HG03095 (cell line): Measurements from ENCODE around the gene TNFAIP3.

Source experiments
- ATAC-seq: cut with Tn5 transposase; IDR thresholded peaks from one replicate; pipeline ENCODE4 v1.9.1; 2021; ENCODE audit warnings: moderate library complexity; ENCODE audit not compliant: unreplicated experiment

TNFAIP3 gene

DNA sequence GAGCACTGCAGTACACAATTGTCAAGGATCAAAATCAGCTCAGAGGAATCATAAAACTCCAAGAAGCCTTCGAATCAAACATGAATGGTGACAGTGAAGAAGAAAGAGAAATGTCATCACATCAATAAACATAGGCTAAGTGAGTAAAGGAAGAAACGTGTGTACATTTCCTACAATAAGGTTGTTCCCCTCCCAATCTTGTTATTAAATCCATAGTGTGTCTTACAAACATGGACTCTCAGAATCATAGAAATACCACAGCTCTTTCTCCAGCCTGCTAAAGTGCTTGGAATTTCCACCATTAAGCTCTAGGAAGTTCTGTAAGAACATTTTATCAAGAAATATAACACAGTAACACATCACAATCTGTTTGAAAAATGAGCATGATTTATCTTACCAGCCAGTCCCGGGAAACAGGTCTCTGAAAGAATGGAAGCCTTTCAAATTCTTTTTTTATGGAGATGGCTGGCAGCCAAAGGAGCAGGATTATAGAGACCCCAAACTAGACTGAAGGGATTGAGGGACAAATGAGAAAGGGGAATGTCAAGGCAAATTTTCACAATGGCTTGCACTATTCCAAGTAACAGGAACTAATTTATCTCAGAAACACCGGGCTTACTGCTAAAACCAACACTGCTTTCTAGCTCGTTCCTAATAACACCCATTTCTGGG is 4.5 kb upstream of the TNFAIP3 start:
- no peak for ATAC-seq

DNA sequence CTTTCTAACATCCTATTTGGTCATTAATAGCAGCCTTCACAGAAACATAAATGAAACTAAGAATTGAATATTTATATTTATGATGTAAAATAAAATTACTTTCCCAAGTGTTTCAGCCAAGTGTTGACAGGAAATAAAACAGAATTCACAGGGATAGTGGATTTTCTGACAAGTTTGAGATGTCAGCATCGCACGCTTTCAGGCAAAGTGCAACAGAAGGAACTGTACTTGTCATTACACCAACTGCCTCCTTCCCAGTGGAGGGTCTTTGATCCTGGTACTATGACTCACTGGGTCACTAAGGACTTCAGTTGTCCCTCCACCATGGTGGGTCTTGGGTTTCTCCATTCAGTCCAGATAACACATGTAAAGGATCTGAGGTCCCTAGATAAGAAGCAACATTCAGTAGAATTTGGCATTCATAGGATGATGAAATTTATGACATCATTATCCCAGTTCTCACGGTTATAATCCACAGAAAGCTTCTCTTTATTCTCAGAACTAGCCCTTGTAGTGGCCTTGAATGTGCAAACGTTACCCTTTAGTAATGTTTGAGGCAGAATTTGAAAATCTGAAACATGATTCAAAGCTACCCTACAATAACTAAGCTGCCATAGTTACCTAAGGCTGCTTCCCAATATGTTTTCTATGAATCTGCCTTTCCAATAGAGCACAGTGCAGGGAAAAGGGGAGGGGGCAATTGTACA is 3.8 kb upstream of the TNFAIP3 start:
- ATAC-seq: no peak

DNA sequence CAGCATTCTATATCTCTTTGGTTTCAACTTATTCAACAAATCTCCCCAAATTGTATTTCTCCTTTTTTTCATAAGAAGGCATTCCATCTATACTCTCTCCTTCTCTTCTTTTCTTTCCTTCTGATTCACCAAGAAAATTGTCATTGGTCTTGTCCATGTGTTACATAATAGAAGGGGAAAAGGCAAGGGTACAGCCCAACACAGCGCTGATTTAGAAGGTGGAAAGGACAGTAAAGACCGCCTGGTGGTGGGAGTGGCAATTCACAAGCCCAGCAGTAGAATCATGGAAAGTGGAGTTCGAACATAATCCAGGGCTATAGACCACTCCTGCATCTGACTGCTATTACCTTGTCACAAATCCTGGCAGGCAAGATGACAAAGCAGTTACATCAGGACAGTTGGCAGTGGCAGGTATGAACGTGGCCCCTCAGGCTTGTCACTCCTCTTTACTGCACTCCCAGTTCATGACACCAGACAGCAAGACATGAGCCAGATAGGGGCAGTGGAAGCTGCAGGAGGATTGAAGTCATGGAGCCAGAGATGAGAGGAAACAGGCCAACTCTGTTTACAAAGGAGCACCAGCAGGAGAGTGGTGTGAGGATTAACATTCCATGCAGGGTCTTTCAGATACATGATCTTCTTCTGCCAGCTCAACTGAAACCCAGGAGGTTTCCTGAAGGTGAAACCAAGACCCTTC is 2.1 kb upstream of the TNFAIP3 start:
- ATAC-seq: no peak

DNA sequence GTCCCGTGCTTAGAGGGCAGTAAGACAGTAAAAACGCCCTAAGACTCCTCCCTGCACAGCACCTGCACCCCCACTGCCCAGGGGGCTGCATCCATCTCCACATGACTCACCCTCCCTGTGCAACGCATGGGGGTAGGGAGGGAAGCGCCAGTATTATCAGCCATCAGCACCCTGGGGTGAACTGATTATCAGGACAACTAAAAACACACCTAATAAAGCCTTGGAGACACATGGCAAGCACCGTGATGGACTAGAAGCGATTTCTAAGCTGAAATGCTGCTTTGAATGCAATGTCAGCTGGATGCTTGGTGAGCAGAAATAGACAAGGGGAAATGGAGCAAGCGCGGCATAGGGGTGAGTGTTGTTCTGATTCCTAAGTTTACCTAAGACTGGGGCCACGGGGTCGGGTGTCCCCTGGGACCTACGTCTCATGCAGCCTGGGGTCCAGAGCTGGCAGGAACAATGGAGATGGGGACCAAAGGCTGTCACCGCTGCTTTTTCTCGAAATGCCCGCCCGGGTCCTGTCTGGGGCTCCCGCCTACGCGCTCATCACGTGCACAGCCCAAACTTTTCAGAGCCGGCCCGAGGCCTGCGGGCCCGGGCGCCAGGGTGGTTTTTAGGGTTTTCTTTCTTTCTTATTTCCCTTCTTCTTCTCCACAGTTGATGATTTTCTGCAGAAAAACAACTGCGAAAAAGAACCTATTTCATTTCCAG is 702 bp upstream of the TNFAIP3 start:
- peak; percentile 19 for ATAC-seq

DNA sequence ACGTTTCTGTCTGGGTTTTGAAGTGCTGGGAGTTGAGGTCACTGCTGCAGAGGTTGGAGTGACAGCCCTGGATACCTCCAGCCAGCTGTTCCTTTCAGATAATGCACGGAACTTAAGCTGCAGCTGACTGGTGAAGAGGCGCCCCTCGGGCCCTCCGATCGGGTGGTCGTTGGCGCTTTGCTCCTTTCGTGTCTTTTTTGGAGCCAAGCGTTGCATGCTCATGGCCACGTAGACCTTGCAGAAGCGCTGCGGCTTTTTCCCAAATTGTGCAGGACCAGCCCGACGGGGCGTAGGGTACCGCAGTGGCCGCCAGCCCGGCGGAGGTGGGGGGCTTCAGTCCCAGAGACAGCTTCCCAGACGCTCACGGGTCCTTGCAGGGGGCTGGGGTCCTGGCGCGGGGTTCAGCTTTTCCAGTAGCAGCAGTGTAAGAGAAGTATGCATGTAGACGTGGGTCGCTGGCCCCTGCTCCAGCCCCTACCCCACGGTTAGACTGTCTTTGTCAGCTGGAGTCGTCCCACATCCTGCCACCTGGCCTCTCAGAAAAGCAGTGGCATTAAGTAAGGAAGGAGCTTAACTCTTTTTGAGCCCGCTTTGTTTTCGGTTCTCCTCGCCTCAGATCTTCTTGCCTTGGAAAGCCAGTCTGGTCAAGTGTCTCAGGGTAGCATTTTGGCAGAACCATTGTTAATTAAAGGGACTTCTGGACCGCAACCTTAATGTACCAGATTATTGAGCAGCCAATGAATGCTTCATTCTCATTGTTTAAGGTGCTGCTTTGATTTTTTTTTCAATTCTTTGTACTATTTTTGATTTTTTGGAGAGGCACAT is 838 bp downstream of the TNFAIP3 start:
- peak; percentile 0 for ATAC-seq

DNA sequence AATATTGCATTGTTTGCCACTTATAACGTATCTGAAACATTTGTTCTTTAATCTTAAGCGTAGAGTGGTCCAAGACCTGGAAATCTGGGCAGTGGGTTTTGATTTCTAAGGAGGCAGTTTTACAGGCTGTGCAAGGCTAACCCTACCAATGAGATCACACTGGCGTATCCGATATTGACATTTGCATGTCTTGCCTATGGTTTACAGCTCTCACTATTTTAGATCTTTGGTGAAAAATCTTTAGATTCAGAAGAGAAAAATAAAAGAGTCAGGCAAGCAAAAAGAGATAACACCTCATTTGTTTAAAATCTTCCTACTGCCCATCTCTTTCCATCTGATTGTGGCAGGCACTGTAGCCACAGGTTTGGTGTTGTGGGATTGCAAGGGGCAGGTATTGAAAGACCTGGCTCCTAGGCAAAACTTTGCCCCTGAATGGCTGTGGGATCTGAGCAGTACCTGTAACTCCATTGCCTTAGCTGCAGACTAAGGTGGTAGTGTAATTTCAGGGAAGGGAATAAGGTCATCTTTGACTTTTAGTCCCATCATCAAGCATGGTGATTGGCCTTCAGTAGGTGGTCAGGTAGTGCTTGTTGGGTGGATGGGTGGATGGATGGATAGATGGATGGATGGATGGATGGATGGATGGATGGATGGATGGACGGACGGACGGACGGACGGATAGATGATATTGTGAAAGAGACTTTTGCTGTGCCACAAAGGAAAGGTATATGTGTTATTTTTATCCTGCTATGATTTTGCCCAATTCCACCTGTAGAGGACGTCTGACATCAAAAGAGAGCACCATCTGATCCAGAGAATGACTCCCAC is 1.9 kb downstream of the TNFAIP3 start:
- ATAC-seq: no peak

DNA sequence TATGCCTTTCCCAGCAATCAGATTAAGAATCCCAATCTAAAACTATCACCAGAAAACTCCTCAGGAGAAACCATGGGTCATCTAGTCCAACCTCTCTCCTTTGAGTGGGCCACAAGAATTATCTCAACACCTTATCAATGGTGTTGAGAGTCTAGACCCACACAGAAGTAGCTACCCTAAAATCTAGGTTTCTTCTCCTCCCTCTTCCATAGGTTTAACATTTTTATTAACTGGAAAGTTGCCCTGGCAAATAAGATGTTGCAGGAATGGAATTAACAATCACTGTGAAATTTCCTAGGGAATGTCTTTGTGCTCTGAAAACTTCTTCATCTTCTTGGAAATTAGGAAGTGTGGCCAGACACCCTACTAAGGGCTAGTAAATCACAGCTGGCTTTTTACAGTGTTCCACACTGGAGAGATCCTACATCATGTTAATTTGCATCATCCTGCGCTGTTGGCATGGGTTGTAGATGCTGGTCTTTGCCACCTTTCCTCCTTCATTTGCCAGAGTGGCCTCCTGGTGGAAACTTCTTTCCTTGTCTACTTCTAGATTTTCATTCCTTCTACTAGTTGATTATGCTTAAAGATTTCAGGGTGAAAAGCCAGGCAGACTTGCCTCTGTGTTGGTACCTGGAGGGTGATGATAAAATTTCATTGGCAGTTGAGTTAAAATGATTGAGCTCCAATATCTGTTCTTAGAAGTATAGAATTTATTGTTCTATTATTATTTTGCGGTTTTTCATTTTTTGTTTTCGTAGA is 2.7 kb downstream of the TNFAIP3 start:
- ATAC-seq: no peak

DNA sequence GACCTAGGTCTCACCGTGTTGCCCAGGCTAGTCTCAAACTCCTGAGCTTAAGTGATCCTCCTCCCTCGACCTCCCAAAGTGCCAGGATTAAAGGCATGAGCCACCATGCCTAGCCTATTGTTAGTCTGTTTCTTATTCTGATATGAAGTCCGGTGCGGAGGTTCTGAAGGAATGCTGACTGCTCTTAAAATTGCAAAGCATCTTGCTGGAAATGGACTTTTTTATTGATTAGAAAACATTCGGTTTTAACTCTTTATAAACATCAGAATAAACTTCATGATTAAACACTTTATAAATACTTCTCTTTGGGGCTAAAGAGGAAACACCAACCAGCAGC is 3.2 kb downstream of the TNFAIP3 start:
- no peak for ATAC-seq

DNA sequence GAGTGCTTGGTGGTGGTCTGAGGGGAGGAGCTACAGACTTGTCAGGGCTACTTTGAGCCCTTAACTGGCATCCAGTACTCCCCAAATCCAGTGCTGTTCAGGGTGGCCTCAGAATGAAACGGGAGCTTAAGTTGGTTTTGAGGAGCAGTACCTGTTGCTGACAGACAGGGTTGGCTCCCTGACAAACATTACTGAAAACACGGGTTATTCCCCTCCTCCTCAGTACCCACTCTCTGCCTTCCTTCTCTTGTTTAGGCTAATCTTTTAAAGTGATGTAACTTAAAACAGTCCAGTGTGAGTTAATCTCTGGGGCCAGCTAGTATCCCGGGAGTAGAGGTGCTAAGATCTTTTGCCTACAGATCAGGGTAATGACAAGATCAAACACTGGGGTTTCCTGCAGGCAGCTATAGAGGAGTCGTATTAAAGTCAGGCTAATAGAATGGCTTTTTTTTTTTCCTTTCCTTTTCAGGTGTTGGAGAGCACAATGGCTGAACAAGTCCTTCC is 3.7 kb downstream of the TNFAIP3 start:
- peak; percentile 33 for ATAC-seq

DNA sequence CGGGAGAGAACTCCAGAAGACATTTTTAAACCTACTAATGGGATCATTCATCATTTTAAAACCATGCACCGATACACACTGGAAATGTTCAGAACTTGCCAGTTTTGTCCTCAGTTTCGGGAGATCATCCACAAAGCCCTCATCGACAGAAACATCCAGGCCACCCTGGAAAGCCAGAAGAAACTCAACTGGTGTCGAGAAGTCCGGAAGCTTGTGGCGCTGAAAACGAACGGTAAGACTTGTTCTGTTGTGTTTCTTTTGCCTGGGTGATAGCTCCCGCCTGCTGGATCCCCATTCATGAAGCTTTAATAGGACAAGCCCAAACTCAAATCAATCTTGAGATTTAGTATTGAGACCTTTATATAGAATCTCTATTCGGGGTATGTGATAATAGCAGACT is 4.2 kb downstream of the TNFAIP3 start:
- no peak for ATAC-seq

DNA sequence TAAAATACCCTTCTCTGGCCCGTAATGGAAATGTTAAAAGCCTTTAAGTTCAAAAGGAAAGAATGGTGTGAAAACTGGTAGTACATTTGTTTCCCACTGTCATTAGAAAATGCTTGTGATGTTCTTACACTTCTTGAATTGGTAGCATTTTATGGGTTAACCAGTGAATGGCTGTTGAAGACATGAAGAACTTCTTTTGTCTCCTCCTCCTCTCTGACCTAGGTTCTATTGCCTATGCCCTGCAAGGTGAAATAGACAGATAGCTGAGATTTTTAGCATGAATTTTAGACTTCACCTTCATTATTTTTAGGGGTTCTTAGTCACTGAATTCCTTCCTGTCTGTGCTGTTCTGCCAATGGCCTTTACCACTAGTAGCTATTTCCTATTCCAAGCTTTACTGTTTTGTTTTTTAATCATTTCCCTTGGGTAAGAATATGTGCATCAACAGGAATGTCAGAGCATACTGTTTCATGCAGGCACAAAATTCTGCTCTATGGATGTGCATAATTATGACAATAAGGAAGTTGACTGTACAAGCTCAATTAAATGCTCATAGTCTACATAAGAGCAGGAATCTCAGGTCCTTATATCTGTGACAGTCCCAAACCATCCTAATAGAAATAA is 4.9 kb downstream of the TNFAIP3 start:
- ATAC-seq: no peak

DNA sequence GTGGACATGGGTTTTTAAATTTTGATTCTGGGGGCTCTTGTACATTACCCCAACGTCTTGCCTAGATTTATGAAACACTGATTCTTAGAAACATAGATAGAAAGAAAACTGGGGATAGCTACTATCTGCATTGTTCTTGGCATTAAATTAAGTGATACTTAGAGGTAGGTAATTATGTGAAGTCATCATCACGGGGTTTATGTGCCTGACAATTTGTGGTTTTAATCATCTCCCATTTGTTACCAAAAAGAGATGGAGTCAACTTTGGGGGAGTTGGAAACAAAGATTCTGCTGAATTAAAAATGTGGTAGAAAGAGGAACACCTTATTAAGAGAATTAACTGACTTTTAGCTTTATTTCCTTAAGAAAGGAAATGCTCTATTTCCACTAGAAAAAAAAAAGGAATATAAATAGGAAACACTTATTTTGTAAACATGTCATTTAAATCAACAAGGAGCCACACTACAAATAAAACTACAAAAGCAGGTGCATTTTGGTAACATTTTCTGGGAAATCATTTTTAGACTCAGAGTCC is 5.6 kb downstream of the TNFAIP3 start:
- ATAC-seq: no peak

DNA sequence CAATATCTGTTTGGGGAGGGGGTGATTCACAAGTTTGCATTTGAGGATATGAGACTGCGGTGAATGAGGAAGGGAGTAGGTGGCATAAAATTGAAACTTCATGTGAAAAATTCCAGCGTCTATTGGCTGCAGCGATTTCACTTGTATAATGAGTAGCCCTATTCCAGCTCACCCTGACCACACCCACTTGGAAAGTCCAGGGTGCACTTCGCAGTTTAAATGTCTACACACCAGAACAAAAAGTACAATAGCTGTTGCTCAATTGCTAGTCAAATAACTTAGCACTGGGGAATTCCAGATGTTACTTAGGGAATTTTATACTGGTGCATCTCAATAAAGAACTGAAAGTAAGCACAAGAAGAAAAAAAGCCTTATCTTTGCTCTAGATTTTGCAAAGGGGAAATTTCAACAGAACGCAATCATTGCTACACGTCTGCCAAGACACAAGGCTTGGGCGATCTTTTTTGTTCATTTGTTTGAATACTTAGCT is 6.3 kb downstream of the TNFAIP3 start:
- no peak for ATAC-seq

DNA sequence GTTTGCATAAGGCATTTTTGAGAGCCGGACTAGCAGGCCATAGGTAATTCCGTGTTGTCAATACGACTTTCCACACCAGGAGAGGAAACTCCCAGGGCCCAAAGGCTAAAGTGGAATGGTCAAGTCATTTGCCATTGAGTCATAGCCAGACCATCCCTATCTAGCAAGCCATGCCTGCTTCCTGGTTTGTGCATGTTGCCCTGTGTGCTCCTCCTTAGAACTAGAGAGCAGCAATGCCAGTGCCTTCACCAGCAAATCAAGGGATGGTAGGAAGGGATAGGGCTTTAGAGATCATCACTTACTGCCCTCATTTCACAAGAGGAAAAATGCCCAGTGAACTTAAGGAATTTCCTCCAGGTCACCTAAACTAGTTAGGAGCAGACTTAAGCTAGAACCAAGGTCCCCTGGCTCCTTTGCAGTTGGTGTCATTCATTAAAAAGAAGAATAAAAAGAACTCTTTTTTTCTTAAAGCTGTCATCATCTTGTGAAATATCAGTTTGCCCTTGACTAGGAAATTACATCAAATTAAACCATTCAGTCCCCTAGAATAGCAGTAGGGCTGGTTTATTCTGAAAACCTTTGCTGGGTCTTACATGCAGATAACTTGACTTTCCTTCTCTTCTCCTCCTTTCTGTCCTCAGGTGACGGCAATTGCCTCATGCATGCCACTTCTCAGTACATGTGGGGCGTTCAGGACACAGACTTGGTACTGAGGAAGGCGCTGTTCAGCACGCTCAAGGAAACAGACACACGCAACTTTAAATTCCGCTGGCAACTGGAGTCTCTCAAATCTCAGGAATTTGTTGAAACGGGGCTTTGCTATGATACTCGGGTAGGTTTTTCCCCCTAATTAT is 7.4 kb downstream of the TNFAIP3 start:
- ATAC-seq: no peak

DNA sequence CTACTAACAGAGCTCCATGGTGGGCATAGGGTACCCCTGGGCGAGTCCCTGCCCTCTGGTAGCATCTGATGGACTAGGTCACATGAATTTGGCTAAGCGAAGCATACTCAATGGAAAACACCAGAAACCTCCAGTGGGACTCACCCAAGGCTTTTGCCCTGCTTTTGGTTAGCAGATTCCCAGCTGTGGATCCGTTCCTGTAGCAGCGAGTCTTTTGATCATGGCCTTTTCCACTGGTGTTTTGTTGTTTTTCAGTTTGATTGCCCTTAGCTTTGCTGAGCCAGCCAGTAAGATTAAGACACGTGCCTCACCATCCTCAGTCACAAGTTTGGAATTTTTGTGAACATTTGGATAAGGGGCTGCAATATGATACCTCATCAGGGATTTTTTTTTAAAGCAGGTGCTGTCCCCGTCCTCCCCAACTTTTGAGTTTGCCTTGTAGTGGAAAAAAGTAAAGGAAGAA is 8.0 kb downstream of the TNFAIP3 start:
- no peak for ATAC-seq

DNA sequence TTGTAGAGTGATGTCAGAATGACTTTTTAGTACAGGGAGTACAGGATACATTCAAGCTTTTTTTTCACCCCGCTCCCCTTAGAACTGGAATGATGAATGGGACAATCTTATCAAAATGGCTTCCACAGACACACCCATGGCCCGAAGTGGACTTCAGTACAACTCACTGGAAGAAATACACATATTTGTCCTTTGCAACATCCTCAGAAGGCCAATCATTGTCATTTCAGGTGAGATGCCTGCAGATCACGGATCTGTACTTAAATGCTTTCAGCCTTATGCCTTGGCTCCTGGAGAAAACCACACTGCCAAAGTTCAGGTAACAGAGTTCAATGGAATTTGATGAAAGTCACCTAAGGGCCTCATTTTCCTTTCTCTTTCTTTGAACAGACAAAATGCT is 8.5 kb downstream of the TNFAIP3 start:
- ATAC-seq: no peak

DNA sequence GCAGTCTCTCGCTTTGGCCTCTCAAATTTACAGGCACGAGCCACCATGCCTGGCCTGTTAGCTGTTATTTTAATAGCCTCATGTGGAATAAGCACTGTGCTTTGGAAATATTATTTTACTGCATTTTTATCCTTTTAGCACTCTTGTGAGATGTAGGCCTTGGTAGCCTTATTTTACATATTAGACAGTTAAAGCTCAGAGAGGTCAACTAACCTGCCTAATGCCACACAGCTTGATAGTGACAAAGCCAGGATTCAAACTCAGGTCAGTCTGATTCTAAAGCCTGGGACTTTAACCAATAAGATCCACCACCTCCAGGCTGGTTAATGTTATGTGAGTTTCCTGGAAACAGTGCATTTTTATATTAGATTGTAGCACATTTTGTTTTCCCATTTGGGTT is 9.5 kb downstream of the TNFAIP3 start:
- no peak for ATAC-seq
